Measurements from ENCODE around the gene CASP14.

DNA sequence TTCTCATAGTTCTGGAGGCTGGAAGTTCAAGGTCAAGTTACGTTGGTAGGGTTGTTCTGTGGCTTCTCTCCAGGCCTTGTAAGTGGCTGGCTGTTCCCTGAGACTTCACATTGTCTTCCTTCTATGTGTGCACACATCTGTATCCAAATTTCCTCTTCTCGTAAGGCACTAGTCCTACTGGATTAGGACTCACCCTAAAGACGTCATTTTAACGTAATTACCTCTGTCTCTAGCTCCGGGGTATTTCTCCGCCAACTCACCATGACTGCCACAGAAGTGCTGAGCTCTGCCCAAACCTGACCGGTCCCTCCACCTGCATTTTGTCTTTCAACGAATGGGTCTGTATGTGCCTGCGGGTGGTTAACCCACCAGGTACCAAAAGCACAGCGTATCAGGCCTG, 49.2 kb downstream of the CASP14 start:
- TF ChIP-seq POLR2A (IDR thresholded peaks at IDR 0.05; ENCODE audit: insufficient read depth in 1 of 2, low read depth in 2 of 2, low read length in 2 of 2) (no peak), ZNF10 (CRISPR knock-in tag; IDR thresholded peaks at IDR 0.05; ENCODE audit: borderline replicate concordance, low read depth) (no peak), SP5 (CRISPR knock-in tag; IDR thresholded peaks at IDR 0.05; ENCODE audit: borderline replicate concordance, low read depth) (no peak), TBP (CRISPR knock-in tag; IDR thresholded peaks at IDR 0.05) (no peak), CHD2 (IDR thresholded peaks at IDR 0.05; ENCODE audit: low read depth, low read length) (no peak), JUNB (CRISPR knock-in tag; IDR thresholded peaks at IDR 0.05; ENCODE audit: borderline replicate concordance) (no peak), ZNF232 (CRISPR knock-in tag; IDR thresholded peaks at IDR 0.05; ENCODE audit: borderline replicate concordance) (no peak)
